Karpas-422 (cell line): ENCODE data around the gene TMSB10. TPM values are rescaled to one million over a fixed set of nuclear protein-coding genes. Genes with fewer than 3 reads are reported as not detected.
"Not testable (repeated sequence)": the region's sequence is repeated elsewhere in the genome, so short reads cannot be mapped to it uniquely, and the experiment has no call there.

Source experiments
- DNase-seq: peaks from one replicate; pipeline ENCODE4 v3.0.0-alpha.2; 2015
- H2AFZ ChIP-seq: fragments of 200-600 bp; sonication (generic); 2 replicates; pipeline ENCODE4 v1.6.1; 2014; ENCODE audit warnings: antibody characterized with exemption, low read length, mixed read lengths
- H3K27ac ChIP-seq: fragments of 200-600 bp; sonication (generic); 2 replicates; pipeline ENCODE4 v1.5.1; 2014; ENCODE audit warnings: mild to moderate bottlenecking, low read length, moderate library complexity
- H3K27me3 ChIP-seq: fragments of 200-600 bp; sonication (generic); 2 replicates; pipeline ENCODE4 v1.6.1; 2014; ENCODE audit warnings: low read length, mixed read lengths
- H3K36me3 ChIP-seq: fragments of 200-600 bp; sonication (generic); 2 replicates; pipeline ENCODE4 v1.6.1; 2014; ENCODE audit warnings: low read length, mixed read lengths; ENCODE audit not compliant: insufficient read depth
- H3K4me1 ChIP-seq: fragments of 200-600 bp; sonication (generic); 2 replicates; pipeline ENCODE4 v1.6.1; 2014; ENCODE audit warnings: mild to moderate bottlenecking, low read length, mixed read lengths
- H3K4me2 ChIP-seq: fragments of 200-600 bp; sonication (generic); 2 replicates; pipeline ENCODE4 v1.6.1; 2014; ENCODE audit warnings: low read length, low read depth, mild to moderate bottlenecking; ENCODE audit not compliant: poor library complexity, severe bottlenecking
- H3K4me3 ChIP-seq: fragments of 200-600 bp; sonication (generic); 2 replicates; pipeline ENCODE4 v1.5.1; 2014; ENCODE audit warnings: mild to moderate bottlenecking, antibody characterized with exemption, low read length, mixed read lengths
- H3K79me2 ChIP-seq: fragments of 200-600 bp; sonication (generic); 2 replicates; pipeline ENCODE4 v1.6.1; 2014; ENCODE audit warnings: mild to moderate bottlenecking, low read length, mixed read lengths
- H3K9ac ChIP-seq: fragments of 200-600 bp; sonication (generic); 2 replicates; pipeline ENCODE4 v1.6.0; 2014; ENCODE audit warnings: low read length
- H3K9me2 ChIP-seq: fragments of 200-600 bp; sonication (generic), shearing (Covaris generic); replicated peaks from 2 replicates; pipeline ENCODE4 v1.6.0; 2014; ENCODE audit warnings: mild to moderate bottlenecking, low read length, moderate library complexity; ENCODE audit not compliant: insufficient read depth
- H3K9me3 ChIP-seq: fragments of 300-700, 200-600 bp; sonication (generic); 2 replicates; pipeline ENCODE4 v1.6.1; 2014; ENCODE audit warnings: low read length, mixed read lengths
- H4K20me1 ChIP-seq: fragments of 200-600 bp; sonication (generic); 2 replicates; pipeline ENCODE4 v1.6.1; 2014; ENCODE audit warnings: mild to moderate bottlenecking, antibody characterized with exemption, low read length, low read depth; ENCODE audit not compliant: insufficient read depth
- total RNA-seq: library from RNA; depleted of rRNA; stranded (reverse); fragments of >200 nt; shearing (Covaris generic); gene quantifications from 2 replicates; pipeline ENCODE4 v1.2.3, GENCODE V29; 2014; ENCODE audit warnings: low replicate concordance

The TMSB10 gene
- total RNA-seq, 1 experiment from 2014 or later: 1,287 TPM

DNA sequence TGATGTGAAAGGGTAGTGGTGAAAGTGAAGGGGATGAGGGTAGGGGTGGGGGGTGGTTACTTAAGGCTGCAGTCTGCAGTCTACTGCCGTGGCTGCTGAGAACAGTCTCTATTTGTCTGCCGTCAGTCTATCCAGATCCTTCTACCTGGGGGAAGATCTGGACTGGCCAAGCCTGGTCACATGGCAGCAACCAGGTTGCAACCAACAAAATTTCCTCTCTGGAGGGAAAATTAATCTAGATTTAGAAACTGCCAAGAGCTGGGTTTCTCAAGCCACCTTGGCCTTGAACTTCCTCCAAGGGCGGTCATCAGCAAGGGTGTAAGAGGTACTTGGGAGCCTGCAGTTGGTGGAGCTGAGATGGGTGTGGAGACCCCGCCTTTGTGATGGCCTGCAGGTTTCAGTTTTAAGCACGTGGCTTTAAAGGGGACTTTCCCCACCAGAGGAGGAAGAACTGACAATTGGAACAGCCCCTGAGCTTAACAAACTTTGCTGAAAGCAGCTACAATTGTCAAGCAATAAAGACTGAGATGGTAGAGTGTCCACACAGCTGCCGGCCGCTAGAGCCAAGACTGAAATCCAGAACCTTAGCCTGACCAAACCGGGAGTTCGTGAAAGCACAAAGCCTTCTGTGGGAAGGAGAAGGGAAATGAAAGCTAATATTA is 34.1 kb downstream of the TMSB10 start:
- peak; percentile 74 for DNase-seq
- peak overlapping the region; percentile 49; the same call in 1 of the 2 replicates for H2AFZ ChIP-seq
- peak overlapping the region; percentile 38 for H3K4me2 ChIP-seq
- no peaks in the 10 kb centered on the region for H3K27me3 ChIP-seq
- H4K20me1 ChIP-seq: no peaks in the 10 kb centered on the region
- no peaks in the 10 kb centered on the region for H3K36me3 ChIP-seq
- peak overlapping the region; percentile 13; the same call in 1 of the 2 replicates for H3K27ac ChIP-seq
- no peaks in the 10 kb centered on the region for H3K9me2 ChIP-seq
- peak overlapping the region; percentile 4; the same call in 1 of the 2 replicates for H3K4me3 ChIP-seq
- H3K4me1 ChIP-seq: peaks cover 25% of the 10 kb centered on the region
- no peaks in the 10 kb centered on the region for H3K79me2 ChIP-seq
- H3K9me3 ChIP-seq: no peaks in the 10 kb centered on the region
- peak overlapping the region; percentile 35 for H3K9ac ChIP-seq

DNA sequence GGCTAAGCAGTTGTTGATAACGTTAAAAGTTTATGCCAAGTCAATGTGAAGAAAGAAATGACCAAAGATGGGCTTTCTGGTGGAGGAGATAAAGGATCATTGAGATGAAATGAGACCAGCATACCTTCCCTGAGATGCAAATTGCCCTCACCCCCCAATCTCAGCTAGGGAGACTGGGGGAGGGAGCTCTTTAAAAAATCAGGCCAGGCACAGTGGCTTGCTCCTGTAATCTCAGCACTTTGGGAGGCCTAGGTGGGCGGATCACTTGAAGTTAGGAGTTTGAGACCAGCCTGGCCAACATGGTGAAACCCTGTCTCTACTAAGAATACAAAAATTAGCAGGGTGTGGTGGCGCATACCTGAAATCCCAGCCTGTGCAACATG is 34.6 kb downstream of the TMSB10 start:
- H3K4me1 ChIP-seq: peaks cover 25% of the 10 kb centered on the region
- H3K36me3 ChIP-seq: no peaks in the 10 kb centered on the region
- no peaks in the 10 kb centered on the region for H3K79me2 ChIP-seq
- H3K27ac ChIP-seq: peak overlapping the region; percentile 13; the same call in 1 of the 2 replicates
- peak overlapping the region; percentile 38 for H3K4me2 ChIP-seq
- no peaks in the 10 kb centered on the region for H3K27me3 ChIP-seq
- peak; percentile 48 for DNase-seq
- H3K9ac ChIP-seq: peak overlapping the region; percentile 35
- no peaks in the 10 kb centered on the region for H3K9me2 ChIP-seq
- H3K9me3 ChIP-seq: no peaks in the 10 kb centered on the region
- peak overlapping the region; percentile 49; the same call in 1 of the 2 replicates for H2AFZ ChIP-seq
- H3K4me3 ChIP-seq: peak overlapping the region; percentile 4; the same call in 1 of the 2 replicates
- H4K20me1 ChIP-seq: no peaks in the 10 kb centered on the region

DNA sequence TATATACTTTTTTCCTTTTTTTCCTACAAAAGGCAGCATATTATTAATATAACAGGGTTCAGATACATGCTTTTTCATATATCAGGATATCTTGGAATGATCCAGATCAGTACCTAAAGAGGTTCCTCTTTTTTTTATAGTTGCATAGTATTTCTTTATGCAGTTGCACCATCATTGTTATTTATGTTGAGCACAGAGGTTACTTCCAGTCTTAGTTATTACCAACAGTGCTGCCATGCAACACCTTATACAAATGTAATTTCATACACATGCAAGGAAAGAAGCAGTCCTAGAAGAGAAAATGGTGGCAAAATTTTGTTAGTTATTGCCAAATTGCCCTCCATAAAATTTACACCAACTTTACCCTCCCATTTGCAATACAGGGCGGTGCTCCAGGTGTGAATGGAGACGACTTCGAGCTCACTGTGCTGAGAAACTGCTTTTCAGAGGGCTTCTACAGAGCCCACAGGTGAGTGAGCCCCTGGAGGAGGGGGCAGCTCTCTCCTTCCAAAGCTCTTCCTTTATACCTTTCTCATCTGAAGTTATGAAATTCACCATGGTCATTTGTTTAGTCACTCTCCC is 35.5 kb downstream of the TMSB10 start:
- no peaks in the 10 kb centered on the region for H3K36me3 ChIP-seq
- H3K9me2 ChIP-seq: no peaks in the 10 kb centered on the region
- no peaks in the 10 kb centered on the region for H4K20me1 ChIP-seq
- no peak overlapping the region for H3K27ac ChIP-seq
- no peak overlapping the region for H3K4me2 ChIP-seq
- no peak overlapping the region for H2AFZ ChIP-seq
- peaks cover 30% of the 10 kb centered on the region for H3K4me1 ChIP-seq
- H3K4me3 ChIP-seq: no peak overlapping the region
- H3K9me3 ChIP-seq: no peaks in the 10 kb centered on the region
- no peaks in the 10 kb centered on the region for H3K79me2 ChIP-seq
- no peak overlapping the region for H3K9ac ChIP-seq
- H3K27me3 ChIP-seq: no peaks in the 10 kb centered on the region
- peak; percentile 46 for DNase-seq

DNA sequence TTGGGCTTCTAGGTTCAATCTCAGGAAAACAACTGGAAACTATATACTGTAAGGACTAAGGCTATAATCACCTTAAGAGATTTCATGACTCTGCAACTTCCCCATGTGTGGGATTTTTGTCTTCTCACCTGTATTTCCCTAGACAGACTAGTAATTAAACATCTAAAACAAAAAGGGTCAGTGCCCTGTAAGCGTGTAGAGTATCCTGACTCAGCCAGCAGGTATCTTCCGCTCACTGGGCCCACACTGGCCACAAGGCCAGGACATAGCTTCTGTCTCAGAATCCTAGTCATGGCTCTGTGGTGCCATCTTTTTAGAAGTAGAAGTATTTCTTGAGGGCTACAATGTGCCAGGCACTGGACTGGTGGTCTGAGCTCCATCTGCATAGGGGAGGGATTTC is 36.7 kb downstream of the TMSB10 start:
- Histone ChIP-seq H3K9ac (no peak overlapping the region), H3K4me2 (no peak overlapping the region), H3K27ac (no peak overlapping the region)

DNA sequence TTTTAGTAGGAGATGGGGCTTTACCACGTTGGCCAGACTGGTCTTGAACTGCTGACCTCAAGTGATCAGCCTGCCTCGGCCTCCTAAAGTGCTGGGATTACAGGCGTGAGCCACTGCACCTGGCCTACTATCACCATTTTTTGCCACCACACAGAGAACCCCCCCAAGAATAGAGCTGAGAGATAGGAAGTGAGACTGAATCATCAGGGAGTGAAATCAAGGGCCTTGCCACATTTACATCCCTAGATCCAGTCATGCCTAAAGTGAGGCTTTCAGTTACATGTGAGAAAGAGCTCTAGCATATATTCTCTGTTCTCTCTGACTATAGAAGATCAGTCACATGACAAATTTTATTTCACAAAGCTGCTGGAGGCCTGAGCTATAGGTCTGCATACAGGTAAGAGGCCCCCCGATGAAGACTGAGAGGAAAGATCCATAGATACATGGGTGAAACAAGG is 37.5 kb downstream of the TMSB10 start:
- Histone ChIP-seq H2AFZ (no peak overlapping the region), H4K20me1 (no peaks in the 10 kb centered on the region), H3K4me1 (peaks cover 42% of the 10 kb centered on the region), H3K27me3 (no peaks in the 10 kb centered on the region), H3K79me2 (no peaks in the 10 kb centered on the region), H3K36me3 (no peaks in the 10 kb centered on the region), H3K9me2 (no peaks in the 10 kb centered on the region), H3K4me3 (no peak overlapping the region), H3K9ac (no peak overlapping the region), H3K27ac (peak overlapping the region; percentile 44), H3K9me3 (no peaks in the 10 kb centered on the region), H3K4me2 (peak overlapping the region; percentile 12)
- DNase-seq: peak; percentile 76

More for the DNA sequence above, 36.7 kb downstream of the TMSB10 start:
- no peaks in the 10 kb centered on the region for H3K27me3 ChIP-seq
- H3K36me3 ChIP-seq: no peaks in the 10 kb centered on the region
- H3K9me2 ChIP-seq: no peaks in the 10 kb centered on the region
- no peaks in the 10 kb centered on the region for H3K79me2 ChIP-seq
- H3K9me3 ChIP-seq: no peaks in the 10 kb centered on the region
- peaks cover 42% of the 10 kb centered on the region for H3K4me1 ChIP-seq
- DNase-seq: no peak
- no peak overlapping the region for H2AFZ ChIP-seq
- no peaks in the 10 kb centered on the region for H4K20me1 ChIP-seq
- H3K4me3 ChIP-seq: no peak overlapping the region

DNA sequence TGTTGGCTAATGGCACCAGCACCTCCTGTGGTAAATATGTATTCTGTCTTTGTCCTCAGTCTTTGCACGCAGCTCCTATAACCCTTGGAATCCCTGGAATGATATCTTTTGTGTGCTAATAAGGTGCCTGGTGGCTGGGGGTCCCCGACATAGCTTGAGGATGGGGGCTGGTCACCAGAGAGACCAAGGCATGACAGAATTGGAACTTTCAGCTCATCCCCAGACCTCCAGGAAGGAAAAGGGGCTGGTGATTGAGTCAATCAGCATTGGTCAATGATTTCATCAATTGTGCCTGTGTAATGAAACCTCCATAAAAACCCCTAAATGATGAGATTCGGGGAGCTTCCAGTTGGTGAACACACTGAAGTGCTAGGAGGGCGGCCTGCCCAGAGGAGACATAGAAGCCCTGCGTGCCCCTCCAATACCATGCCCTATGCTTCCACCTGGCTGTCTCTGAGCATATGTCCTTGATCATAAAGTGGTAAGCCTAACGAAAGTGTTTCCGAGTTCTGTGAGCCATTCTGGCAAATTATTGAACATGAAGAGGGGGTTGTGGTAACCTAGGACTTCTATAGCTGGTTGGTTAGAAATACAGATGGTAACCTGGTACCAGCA is 38.9 kb downstream of the TMSB10 start:
- Histone ChIP-seq H3K4me2 (no peak overlapping the region), H3K4me1 (peaks cover 38% of the 10 kb centered on the region), H3K9me3 (no peaks in the 10 kb centered on the region), H3K9ac (no peak overlapping the region), H3K79me2 (no peaks in the 10 kb centered on the region), H3K4me3 (no peak overlapping the region), H2AFZ (no peak overlapping the region), H3K9me2 (no peaks in the 10 kb centered on the region), H4K20me1 (no peaks in the 10 kb centered on the region), H3K36me3 (no peaks in the 10 kb centered on the region), H3K27ac (no peak overlapping the region), H3K27me3 (no peaks in the 10 kb centered on the region)
- no peak for DNase-seq

DNA sequence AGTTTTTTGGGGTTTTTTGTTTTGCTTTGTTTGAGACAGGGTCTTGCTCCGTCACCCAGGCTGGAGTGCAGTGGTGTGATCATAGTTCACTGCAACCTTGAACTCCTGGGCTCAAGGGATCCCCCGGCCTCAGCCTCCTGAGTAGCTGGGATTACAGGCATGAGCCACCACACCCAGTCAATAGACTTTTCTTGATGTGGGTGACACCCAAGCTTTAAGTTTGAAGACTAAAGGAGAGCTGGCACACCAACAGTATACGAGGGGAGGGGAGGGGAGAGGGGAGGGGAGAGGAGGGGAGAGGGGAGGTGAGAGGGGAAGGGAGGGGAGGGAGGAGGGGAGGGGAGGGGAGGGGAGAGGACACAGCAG is 40.4 kb downstream of the TMSB10 start:
- H2AFZ ChIP-seq, H3K36me3 ChIP-seq, H3K9me3 ChIP-seq, H3K27me3 ChIP-seq, H3K9me2 ChIP-seq, H4K20me1 ChIP-seq, H3K79me2 ChIP-seq, DNase-seq, H3K4me3 ChIP-seq: not testable (repeated sequence)
- H3K4me2 ChIP-seq: peak overlapping the region; percentile 50
- H3K9ac ChIP-seq: peak overlapping the region; percentile 56
- H3K4me1 ChIP-seq: peaks cover 30% of the 10 kb centered on the region
- H3K27ac ChIP-seq: peak overlapping the region; percentile 79
